HL-60 (cell line): Measurements from ENCODE around the gene COBL.

Experiments used
- DNase-seq, 2 experiments: peaks; one replicate each; pipeline ENCODE4 v3.0.0-alpha.2; 2010 to 2020; ENCODE audit warnings: low read depth in 1 of 2, low spot score in 1 of 2
- H3K27ac ChIP-seq: fragments of 250-450 bp; sonication (Bioruptor Pico); replicated peaks from 2 replicates; pipeline ENCODE4 v1.5.1; 2020; ENCODE audit warnings: mild to moderate bottlenecking, moderate library complexity
- H3K27me3 ChIP-seq: fragments of 250-450 bp; sonication (Bioruptor Pico); 2 replicates; pipeline ENCODE4 v1.5.1; 2021; ENCODE audit warnings: mild to moderate bottlenecking, moderate library complexity; ENCODE audit not compliant: insufficient read depth, poor library complexity, severe bottlenecking
- H3K4me3 ChIP-seq: replicated peaks from 2 replicates; pipeline ENCODE4 v1.5.1; 2011; ENCODE audit warnings: mild to moderate bottlenecking, control low read depth, low read length; ENCODE audit not compliant: insufficient read depth
- CTCF ChIP-seq: IDR thresholded peaks from one replicate; pipeline ENCODE4 v1.5.1; 2011; ENCODE audit warnings: low read length, control low read depth, inconsistent platforms; ENCODE audit not compliant: insufficient read depth
- GABPA ChIP-seq: IDR thresholded peaks from 2 replicates; pipeline ENCODE4 v1.6.1; 2012; ENCODE audit warnings: low read depth
- POLR2AphosphoS5 ChIP-seq: IDR thresholded peaks from 2 replicates; pipeline ENCODE4 v1.6.1; 2012; ENCODE audit warnings: low read depth
- REST ChIP-seq: IDR thresholded peaks from 2 replicates; pipeline ENCODE4 v1.6.1; 2012; ENCODE audit warnings: low read depth; ENCODE audit not compliant: insufficient replicate concordance
- SPI1 ChIP-seq: IDR thresholded peaks from 2 replicates; pipeline ENCODE4 v1.6.1; 2012; ENCODE audit warnings: low read depth, mild to moderate bottlenecking, borderline replicate concordance

Gene COBL

GRCh38 chr7:51007551-51008505, 308.8 kb downstream of the COBL start:
- no peak overlapping the region for H3K27ac ChIP-seq
- no peak overlapping the region for H3K4me3 ChIP-seq
- H3K27me3 ChIP-seq = no peaks in the 10 kb centered on the region
- no peak for DNase-seq
- TF ChIP-seq GABPA (no peak), SPI1 (peak; percentile 57)

- Histone ChIP-seq H3K4me3 (no peak overlapping the region), H3K27ac (no peak overlapping the region), H3K27me3 (peaks cover 2% of the 10 kb centered on the region)
- TF ChIP-seq CTCF (no peak), REST (no peak), GABPA (no peak), POLR2AphosphoS5 (no peak), SPI1 (no peak)
- DNase-seq = no peak
Measured at GRCh38 chr7:51006483-51007235, 309.9 kb downstream of the COBL start.

GRCh38 chr7:51005074-51005473, 311.5 kb downstream of the COBL start:
- DNase-seq = no peak
- H3K4me3 ChIP-seq = no peak overlapping the region
- H3K27ac ChIP-seq = no peak overlapping the region
- TF ChIP-seq SPI1 = no peak
- no peak for TF ChIP-seq GABPA
- TF ChIP-seq CTCF = no peak
- no peak for TF ChIP-seq POLR2AphosphoS5
- TF ChIP-seq REST = no peak
- H3K27me3 ChIP-seq = peaks cover 3% of the 10 kb centered on the region

GRCh38 chr7:51000956-51001355, 315.7 kb downstream of the COBL start:
- TF ChIP-seq CTCF (no peak), SPI1 (no peak), REST (no peak), GABPA (no peak), POLR2AphosphoS5 (no peak)

More at GRCh38 chr7:51000956-51001355, 315.7 kb downstream of the COBL start:
- DNase-seq = no peak
- peaks cover 3% of the 10 kb centered on the region for H3K27me3 ChIP-seq
- H3K4me3 ChIP-seq = no peak overlapping the region
- H3K27ac ChIP-seq = no peak overlapping the region
